Ascending aorta (tissue), 2 donors: ENCODE data around the gene KDM8. TPM values are rescaled to one million over a fixed set of nuclear protein-coding genes. Genes with fewer than 3 reads are reported as not detected.
"Not testable (repeated sequence)": the region's sequence is repeated elsewhere in the genome, so short reads cannot be mapped to it uniquely, and the experiment has no call there.

ENCODE experiments used
- DNase-seq, 2 donors: peaks; one replicate each; pipeline ENCODE4 v3.0.0-alpha.2; 2019; ENCODE audit warnings: low spot score in 2 of 2
- H3K27ac ChIP-seq, 2 donors: fragments of 200-600 bp; sonication (generic); one replicate each; pipeline ENCODE4 v1.5.1; 2016 to 2017; ENCODE audit warnings: mild to moderate bottlenecking in 1 of 2
- H3K27me3 ChIP-seq: fragments of 200-600 bp; sonication (generic); one replicate; pipeline ENCODE4 v1.5.1; 2017
- H3K36me3 ChIP-seq, 2 donors: fragments of 200-600 bp; sonication (generic); one replicate each; pipeline ENCODE4 v1.5.1; 2016
- H3K4me1 ChIP-seq, 2 donors: fragments of 200-600 bp; sonication (generic); one replicate each; pipeline ENCODE4 v1.5.1; 2016 to 2017; ENCODE audit warnings: mild to moderate bottlenecking in 1 of 2
- H3K4me3 ChIP-seq, 2 donors: fragments of 200-600 bp; sonication (generic); one replicate each; pipeline ENCODE4 v1.5.1; 2016 to 2017; ENCODE audit warnings: mild to moderate bottlenecking in 1 of 2
- H3K9me3 ChIP-seq, 2 donors: fragments of 200-600 bp; sonication (generic); one replicate each; pipeline ENCODE4 v1.5.1; 2016
- intact Hi-C: fragments of 100-400 bp; cut with DNase I; formaldehyde crosslinking; loops from one replicate; pipeline ENCODE4 v1.15.1; 2023
- total RNA-seq: library from RNA; depleted of rRNA; stranded (reverse); fragments of >200 nt; gene quantifications from one replicate; pipeline ENCODE4 v1.1.0, GENCODE V29; 2016
- TF ChIP-seq, protein P1 (sequence below), 3 experiments: fragments of 200-600 bp in 2 of 3; fragments of 450-650 bp in 1 of 3; sonication (generic) in 2 of 3; IDR thresholded peaks; one replicate each; pipeline ENCODE4 v1.5.1; 2016 to 2019; ENCODE audit warnings: antibody characterized with exemption in 3 of 3, mild to moderate bottlenecking in 1 of 3, moderate library complexity in 1 of 3

Gene KDM8
- total RNA-seq, 1 donor from 2014 or later = 55.5 TPM

DNA sequence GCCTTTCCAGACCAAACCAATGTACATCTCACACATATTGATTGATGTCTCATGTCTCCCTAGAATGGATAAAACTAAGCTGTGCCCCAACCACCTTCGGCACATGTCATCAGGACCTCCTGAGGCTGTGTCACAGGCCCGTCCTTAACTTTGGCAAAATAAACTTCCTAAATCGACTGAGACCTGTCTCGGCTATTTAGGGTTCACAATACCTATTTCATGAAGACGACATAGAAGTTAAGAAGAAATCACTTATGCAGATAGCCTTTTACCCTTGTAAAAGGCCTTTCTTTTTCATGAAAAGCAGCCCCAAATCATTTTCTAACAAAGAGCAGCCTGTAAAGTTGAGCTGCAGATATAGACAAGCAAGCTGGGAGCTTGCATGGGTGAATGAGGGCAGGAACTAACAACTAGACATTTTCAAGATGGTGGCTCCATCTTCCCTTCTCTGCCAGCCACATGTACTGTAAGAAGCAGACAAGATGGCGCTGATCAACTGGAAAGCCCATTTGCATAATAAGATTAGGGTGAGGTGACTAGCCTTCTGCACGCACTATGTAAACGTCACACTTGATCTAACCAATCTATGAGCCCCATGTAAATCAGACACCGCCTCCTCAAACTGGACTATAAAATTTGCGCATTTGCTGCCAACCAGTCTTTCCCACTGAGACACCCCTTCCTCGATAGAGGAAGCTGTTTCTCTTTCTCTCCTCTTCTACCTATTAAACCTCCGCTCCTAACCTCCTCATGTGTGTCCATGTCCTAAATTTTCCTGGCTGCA, 4.7 kb upstream of the KDM8 start:
- no peaks in the 10 kb centered on the region for H3K27me3 ChIP-seq
- intact Hi-C loops = no loop called here
- H3K4me1 ChIP-seq = peaks cover 0 to 4% of the 10 kb centered on the region in 2 donors
- H3K9me3 ChIP-seq = no peaks in the 10 kb centered on the region
- H3K36me3 ChIP-seq = no peaks in the 10 kb centered on the region
- no peak overlapping the region for H3K4me3 ChIP-seq
- no peak for DNase-seq
- H3K27ac ChIP-seq = no peak overlapping the region
- TF ChIP-seq, protein P1, sequence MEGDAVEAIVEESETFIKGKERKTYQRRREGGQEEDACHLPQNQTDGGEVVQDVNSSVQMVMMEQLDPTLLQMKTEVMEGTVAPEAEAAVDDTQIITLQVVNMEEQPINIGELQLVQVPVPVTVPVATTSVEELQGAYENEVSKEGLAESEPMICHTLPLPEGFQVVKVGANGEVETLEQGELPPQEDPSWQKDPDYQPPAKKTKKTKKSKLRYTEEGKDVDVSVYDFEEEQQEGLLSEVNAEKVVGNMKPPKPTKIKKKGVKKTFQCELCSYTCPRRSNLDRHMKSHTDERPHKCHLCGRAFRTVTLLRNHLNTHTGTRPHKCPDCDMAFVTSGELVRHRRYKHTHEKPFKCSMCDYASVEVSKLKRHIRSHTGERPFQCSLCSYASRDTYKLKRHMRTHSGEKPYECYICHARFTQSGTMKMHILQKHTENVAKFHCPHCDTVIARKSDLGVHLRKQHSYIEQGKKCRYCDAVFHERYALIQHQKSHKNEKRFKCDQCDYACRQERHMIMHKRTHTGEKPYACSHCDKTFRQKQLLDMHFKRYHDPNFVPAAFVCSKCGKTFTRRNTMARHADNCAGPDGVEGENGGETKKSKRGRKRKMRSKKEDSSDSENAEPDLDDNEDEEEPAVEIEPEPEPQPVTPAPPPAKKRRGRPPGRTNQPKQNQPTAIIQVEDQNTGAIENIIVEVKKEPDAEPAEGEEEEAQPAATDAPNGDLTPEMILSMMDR (IDR thresholded peaks at IDR 0.05) = no peak

DNA sequence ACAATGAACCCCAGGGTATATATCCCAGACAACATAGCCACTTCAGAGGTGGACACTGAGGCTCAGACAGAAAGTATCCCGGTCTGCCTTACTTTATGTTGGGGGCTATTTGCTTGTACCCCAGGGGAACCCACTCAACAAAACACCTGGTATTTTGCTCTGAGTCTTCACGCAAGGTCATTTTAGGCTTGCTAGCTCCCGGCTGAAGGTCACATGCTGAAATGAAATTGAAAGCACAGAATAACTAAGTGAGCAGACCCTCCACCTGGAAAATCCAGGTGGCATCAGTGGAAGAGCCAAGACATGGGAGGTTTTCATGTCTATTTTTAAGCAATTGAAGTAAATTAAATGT, 4.1 kb upstream of the KDM8 start:
- no peaks in the 10 kb centered on the region for H3K9me3 ChIP-seq
- no peak overlapping the region for H3K4me3 ChIP-seq
- H3K27ac ChIP-seq = no peak overlapping the region
- no peaks in the 10 kb centered on the region for H3K27me3 ChIP-seq
- TF ChIP-seq, protein P1 (IDR thresholded peaks at IDR 0.05) = no peak
- H3K36me3 ChIP-seq = no peaks in the 10 kb centered on the region
- no peak for DNase-seq
- H3K4me1 ChIP-seq = peaks cover 0 to 4% of the 10 kb centered on the region in 2 donors
- intact Hi-C loops = no loop called here

DNA sequence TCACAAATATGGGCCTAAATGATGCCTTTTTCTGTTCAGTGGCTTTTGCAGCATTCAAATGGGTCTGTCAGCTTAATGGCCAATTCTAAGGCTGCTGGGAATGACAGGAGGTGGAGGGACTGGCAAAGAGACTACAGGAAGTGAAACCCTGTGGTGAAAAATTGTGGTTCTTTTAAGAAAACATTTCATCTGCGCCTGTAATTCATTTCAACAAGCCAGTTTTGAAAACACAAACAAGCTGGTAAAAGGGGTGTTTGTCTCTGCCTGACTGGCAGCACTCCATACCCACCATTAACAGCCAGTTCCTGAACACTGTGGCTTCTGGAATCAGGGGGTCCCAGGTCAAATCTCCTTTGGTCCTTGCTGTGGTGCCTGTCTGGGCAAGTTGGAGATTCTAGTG, 3.6 kb upstream of the KDM8 start:
- no peak overlapping the region for H3K27ac ChIP-seq
- H3K4me1 ChIP-seq = peaks cover 5 to 9% of the 10 kb centered on the region in 2 donors
- TF ChIP-seq, protein P1 (IDR thresholded peaks at IDR 0.05) = no peak
- H3K27me3 ChIP-seq = no peaks in the 10 kb centered on the region
- H3K9me3 ChIP-seq = no peaks in the 10 kb centered on the region
- no peak for DNase-seq
- intact Hi-C loops = loop anchor here (5.0 to 10.0 kb wide), 2 partner anchors 378 to 1355 kb away; partner anchors contain the start of gene SGF29
- no peaks in the 10 kb centered on the region for H3K36me3 ChIP-seq
- no peak overlapping the region for H3K4me3 ChIP-seq

DNA sequence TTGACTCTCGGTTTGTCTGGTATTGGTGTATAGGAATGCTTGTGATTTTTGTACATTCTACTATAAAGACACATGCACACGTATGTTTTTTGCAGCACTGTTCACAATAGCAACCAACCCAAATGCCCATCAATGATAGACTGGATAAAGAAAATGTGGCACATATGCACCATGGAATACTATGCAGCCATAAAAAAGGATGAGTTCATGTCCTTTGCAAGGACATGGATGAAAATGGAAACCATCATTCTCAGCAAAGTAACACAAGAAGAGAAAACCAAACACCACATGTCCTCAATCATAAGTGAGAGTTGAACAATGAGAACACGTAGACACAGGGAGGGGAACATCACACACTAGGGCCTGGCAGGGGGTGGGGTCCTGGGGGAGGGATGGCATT, 2.4 kb upstream of the KDM8 start:
- H3K4me3 ChIP-seq, H3K27me3 ChIP-seq, H3K27ac ChIP-seq, DNase-seq, H3K9me3 ChIP-seq, H3K36me3 ChIP-seq: not testable (repeated sequence)
- intact Hi-C loops = loop anchor here (5.0 to 10.0 kb wide), 2 partner anchors 376 to 1354 kb away; partner anchors contain the start of gene SGF29
- peaks cover 5 to 11% of the 10 kb centered on the region in 2 donors for H3K4me1 ChIP-seq

DNA sequence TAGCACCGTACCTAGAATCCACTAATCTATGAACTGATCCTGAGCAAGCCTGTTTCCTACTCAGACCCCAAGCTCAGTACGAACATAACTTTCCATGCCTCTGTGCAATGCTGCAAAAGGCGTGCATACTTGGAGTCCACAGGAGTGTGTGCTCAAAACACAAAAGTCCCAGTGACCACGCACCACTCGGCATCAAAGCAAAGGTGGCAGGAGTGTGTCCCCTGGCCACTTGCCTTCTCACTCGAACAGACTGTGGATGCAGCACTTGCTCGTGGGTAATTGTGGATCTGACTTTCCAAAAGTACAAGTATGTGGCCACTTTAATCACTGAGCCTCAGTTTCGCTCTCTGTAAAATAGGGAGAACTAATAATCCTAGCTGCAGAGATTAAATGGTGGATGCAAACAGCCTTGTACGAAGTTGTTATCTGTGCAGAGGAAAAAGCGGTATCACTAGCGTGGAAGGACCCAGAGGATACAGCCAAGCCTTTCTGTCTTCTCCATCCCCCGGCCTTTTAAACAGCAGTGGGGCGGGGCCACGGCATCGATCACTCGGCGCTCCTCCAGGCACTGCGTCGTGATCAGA, 311 bp upstream of the KDM8 start:
- Histone ChIP-seq H3K27ac (peak overlapping the region; percentile 95 to 99), H3K4me3 (peak overlapping the region; percentile 62 to 88), H3K27me3 (no peaks in the 10 kb centered on the region), H3K36me3 (no peaks in the 10 kb centered on the region), H3K4me1 (peaks cover 5 to 11% of the 10 kb centered on the region in 2 donors), H3K9me3 (no peaks in the 10 kb centered on the region)
- peak; percentile 61 to 96 for DNase-seq
- intact Hi-C loops = loop anchor here (5.0 to 10.0 kb wide), 2 partner anchors 374 to 1352 kb away; partner anchors contain the start of gene SGF29
- TF ChIP-seq, protein P1 (IDR thresholded peaks at IDR 0.05) = no peak

DNA sequence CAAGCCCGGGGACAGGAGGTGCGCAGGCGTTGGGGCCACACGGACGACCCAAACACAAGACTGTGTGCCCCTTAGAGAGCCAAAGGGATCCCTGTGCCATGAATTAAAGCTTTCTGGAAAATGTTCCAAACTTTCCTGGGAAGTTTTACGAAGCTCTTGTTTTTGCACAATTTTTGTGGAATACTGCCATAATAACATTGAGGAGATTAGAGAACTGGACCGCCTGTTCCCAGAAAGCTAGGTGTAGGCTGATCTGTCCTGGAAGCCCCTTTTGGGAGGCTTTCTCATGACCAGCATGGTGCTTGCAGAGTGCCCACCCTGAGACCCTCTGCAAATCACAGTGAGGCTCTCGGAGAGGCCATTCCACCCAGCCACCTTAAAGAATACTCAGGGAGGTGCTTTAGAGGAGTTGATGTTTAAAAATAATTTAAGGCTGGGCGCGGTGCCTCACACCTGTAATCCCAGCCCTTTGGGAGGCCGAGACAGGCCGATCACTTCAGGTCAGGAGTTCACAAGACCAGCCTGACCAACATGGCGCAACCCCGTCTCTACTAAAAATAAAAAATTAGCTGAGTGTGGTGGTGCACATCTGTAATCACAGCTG, 1.1 kb downstream of the KDM8 start:
- no peak for DNase-seq
- H3K4me1 ChIP-seq = peaks cover 5 to 11% of the 10 kb centered on the region in 2 donors
- peak overlapping the region; percentile 62 to 88 for H3K4me3 ChIP-seq
- H3K9me3 ChIP-seq = no peaks in the 10 kb centered on the region
- no peaks in the 10 kb centered on the region for H3K27me3 ChIP-seq
- no peaks in the 10 kb centered on the region for H3K36me3 ChIP-seq
- intact Hi-C loops = loop anchor here (2.0 to 10.0 kb wide), 3 partner anchors 38 to 1350 kb away; partner anchors contain the start of gene SGF29
- peak overlapping the region; percentile 95 to 99 for H3K27ac ChIP-seq
- TF ChIP-seq, protein P1 (IDR thresholded peaks at IDR 0.05) = no peak
